Left lung (tissue), 10 donors: ENCODE results near the gene MARCHF2. TPM values are rescaled to one million over a fixed set of nuclear protein-coding genes. Genes with fewer than 3 reads are reported as not detected.

Source experiments
- ATAC-seq: fragments of 200-7000 bp; cut with Tn5 transposase; one replicate; pipeline ENCODE4 v1.9.1; 2020; ENCODE audit warnings: moderate library complexity
- DNase-seq, 4 donors: peaks; one replicate each; pipeline ENCODE4 v3.0.0-alpha.2; 2013 to 2020
- H3K27ac ChIP-seq, 2 donors: fragments of 200-600 bp; sonication (generic) in 1 of 2; one replicate each; pipeline versions ENCODE4 v1.5.0 to v1.8.0; 2020 to 2021
- H3K27me3 ChIP-seq, 2 donors: fragments of 200-600 bp; sonication (generic) in 1 of 2; one replicate each; pipeline versions ENCODE4 v1.5.0 to v1.8.0; 2020 to 2021
- H3K36me3 ChIP-seq, 2 donors: fragments of 200-600 bp; sonication (generic) in 1 of 2; one replicate each; pipeline versions ENCODE4 v1.5.0 to v1.8.0; 2020 to 2021
- H3K4me1 ChIP-seq, 2 donors: fragments of 200-600 bp; one replicate each; pipeline ENCODE4 v1.8.0; 2021
- H3K4me3 ChIP-seq, 2 donors: fragments of 200-600 bp; sonication (generic) in 1 of 2; one replicate each; pipeline versions ENCODE4 v1.5.0 to v1.8.0; 2020 to 2021; ENCODE audit warnings: mild to moderate bottlenecking in 1 of 2
- H3K9me3 ChIP-seq, 2 donors: fragments of 200-600 bp; sonication (generic) in 1 of 2; one replicate each; pipeline versions ENCODE4 v1.5.0 to v1.8.0; 2020 to 2021
- CTCF ChIP-seq, 2 donors: fragments of 200-600 bp; sonication (generic) in 1 of 2; IDR thresholded peaks; one replicate each; pipeline versions ENCODE4 v1.5.0 to v1.8.0; 2021; ENCODE audit warnings: antibody characterized with exemption in 2 of 2
- intact Hi-C, 2 donors: fragments of 100-400 bp; cut with DNase I; formaldehyde crosslinking; loops; one replicate each; pipeline versions ENCODE4 v1.11.2 to v1.14.2; 2022
- polyA plus RNA-seq, 6 donors: library from polyadenylated mRNA; unstranded; fragments of 120-200 nt; gene quantifications; one replicate each; pipeline ENCODE4 v1.2.1, GENCODE V29; 2013; ENCODE audit not compliant: insufficient read length in 6 of 6
- total RNA-seq, 2 donors: library from RNA; stranded (reverse); fragmentation: NEBNext Ultra II Directional; extraction: Animal tissue kit (Norgen Biotek cat#: 25700); gene quantifications; one replicate each; pipeline ENCODE4 v1.2.1, GENCODE V29; 2021
- donor health status: DM: no; HTN: yes; CAD: no.
- donor health status: DM: no; HTN: no; CAD: no.

Gene MARCHF2
- total and polyA plus RNA-seq, 8 donors = 9.1 to 54.6 (median 12.5) TPM

- ATAC-seq (no peak), DNase-seq (no peak)
- intact Hi-C loops = no loop called here
- Histone ChIP-seq H3K4me3 (no peak overlapping the region), H3K36me3 (peaks cover 0 to 100% of the 10 kb centered on the region in 2 donors), H3K9me3 (no peaks in the 10 kb centered on the region), H3K4me1 (peaks cover 0 to 52% of the 10 kb centered on the region in 2 donors), H3K27me3 (no peaks in the 10 kb centered on the region), H3K27ac (peak overlapping the region in 1 of 2 donors; percentile 55)
- no peak for TF ChIP-seq CTCF (IDR thresholded peaks at IDR 0.05)
These were observed 60.8 kb downstream of the MARCHF2 start for GRCh38 chr19:8473648-8474476.

- Histone ChIP-seq H3K36me3 (peaks cover 0 to 97% of the 10 kb centered on the region in 2 donors), H3K4me1 (peaks cover 0 to 53% of the 10 kb centered on the region in 2 donors), H3K4me3 (no peak overlapping the region), H3K9me3 (no peaks in the 10 kb centered on the region), H3K27me3 (no peaks in the 10 kb centered on the region), H3K27ac (no peak overlapping the region)
- no peak for TF ChIP-seq CTCF (IDR thresholded peaks at IDR 0.05)
- DNase-seq (no peak), ATAC-seq (no peak)
- intact Hi-C loops = no loop called here
These were observed 61.9 kb downstream of the MARCHF2 start for GRCh38 chr19:8475005-8475404.

GRCh38 chr19:8476524-8476923 lies 63.4 kb downstream of the MARCHF2 start:
- Histone ChIP-seq H3K4me1 (peaks cover 4 to 67% of the 10 kb centered on the region in 2 donors), H3K9me3 (no peaks in the 10 kb centered on the region), H3K4me3 (no peak overlapping the region), H3K27ac (no peak overlapping the region), H3K36me3 (peaks cover 0 to 92% of the 10 kb centered on the region in 2 donors), H3K27me3 (no peaks in the 10 kb centered on the region)
- TF ChIP-seq CTCF (IDR thresholded peaks at IDR 0.05) = no peak
- intact Hi-C loops = no loop called here
- no peak for ATAC-seq
- no peak for DNase-seq

- H3K27ac ChIP-seq = no peak overlapping the region
- peaks cover 4 to 67% of the 10 kb centered on the region in 2 donors for H3K4me1 ChIP-seq
- H3K9me3 ChIP-seq = no peaks in the 10 kb centered on the region
- ATAC-seq (no peak), DNase-seq (no peak)
- no peak for TF ChIP-seq CTCF (IDR thresholded peaks at IDR 0.05)
- peaks cover 0 to 92% of the 10 kb centered on the region in 2 donors for H3K36me3 ChIP-seq
- no peaks in the 10 kb centered on the region for H3K27me3 ChIP-seq
- intact Hi-C loops = no loop called here
- H3K4me3 ChIP-seq = no peak overlapping the region
These were observed 64.8 kb downstream of the MARCHF2 start for GRCh38 chr19:8477889-8478288.

GRCh38 chr19:8478598-8478997 lies 65.5 kb downstream of the MARCHF2 start:
- Histone ChIP-seq H3K36me3 (peaks cover 0 to 91% of the 10 kb centered on the region in 2 donors), H3K27me3 (no peaks in the 10 kb centered on the region), H3K4me3 (no peak overlapping the region), H3K27ac (no peak overlapping the region), H3K9me3 (no peaks in the 10 kb centered on the region), H3K4me1 (peaks cover 4 to 67% of the 10 kb centered on the region in 2 donors)
- intact Hi-C loops = no loop called here
- TF ChIP-seq CTCF (IDR thresholded peaks at IDR 0.05) = no peak
- DNase-seq (no peak), ATAC-seq (no peak)
